HEK293 (cell line): ENCODE results near the gene HOXA3.

Experiments
- CTCF ChIA-PET: fragments of 350-600 bp; formaldehyde crosslinking; extraction: SDS; loops from one replicate; lab custom pipeline; 2021; ENCODE audit warnings: antibody characterized with exemption; lab: Yijun Ruan, JAX
- POLR2A ChIA-PET: fragments of 300-600 bp; formaldehyde crosslinking; extraction: SDS; loops from one replicate; lab custom pipeline; 2020; ENCODE audit warnings: antibody characterized with exemption, inconsistent platforms; lab: Yijun Ruan, JAX
- H3K27ac ChIP-seq: fragments of 200-500 bp; sonication (Bioruptor generic); 2 replicates; pipeline ENCODE4 v1.5.1; 2014; ENCODE audit warnings: low read depth, low read length, control low read depth, inconsistent platforms; ENCODE audit errors: extremely low read depth
- H3K36me3 ChIP-seq, 2 experiments: fragments of 200-500 bp in 1 of 2; sonication (Bioruptor generic) in 1 of 2; 1 replicate in 1 of 2; 2 replicates in 1 of 2; pipeline ENCODE4 v1.5.1; 2014 to 2017; ENCODE audit warnings: inconsistent platforms in 2 of 2, low read length in 2 of 2; ENCODE audit not compliant: control insufficient read depth in 2 of 2, insufficient read depth in 1 of 2
- H3K4me1 ChIP-seq: fragments of 200-500 bp; sonication (Bioruptor generic); 2 replicates; pipeline ENCODE4 v1.5.1; 2014; ENCODE audit warnings: mild to moderate bottlenecking, low read length, inconsistent platforms; ENCODE audit not compliant: control insufficient read depth, insufficient read depth
- H3K4me3 ChIP-seq: 2 replicates; pipeline ENCODE4 v1.5.1; 2011; ENCODE audit warnings: low read depth, mild to moderate bottlenecking, control low read depth, low read length, moderate library complexity
- H3K9me3 ChIP-seq: fragments of 200-500 bp; sonication (Bioruptor generic); 2 replicates; pipeline ENCODE4 v1.5.1; 2014; ENCODE audit warnings: low read depth, low read length, inconsistent platforms; ENCODE audit not compliant: control insufficient read depth, insufficient read depth
- INSM2 ChIP-seq: fragments of 450-650 bp; formaldehyde crosslinking; IDR thresholded peaks from 2 replicates; pipeline ENCODE4 v1.5.1; 2016; ENCODE audit warnings: missing biosample characterization, missing genetic modification characterization
- MYNN ChIP-seq: fragments of 450-650 bp; formaldehyde crosslinking; IDR thresholded peaks from 2 replicates; pipeline ENCODE4 v1.5.1; 2016; ENCODE audit warnings: missing biosample characterization, missing genetic modification characterization, borderline replicate concordance
- PRDM4 ChIP-seq: fragments of 450-650 bp; formaldehyde crosslinking; IDR thresholded peaks from 2 replicates; pipeline ENCODE4 v1.5.1; 2017; ENCODE audit warnings: missing biosample characterization, missing genetic modification characterization
- PRDM6 ChIP-seq: fragments of 450-650 bp; formaldehyde crosslinking; IDR thresholded peaks from 2 replicates; pipeline ENCODE4 v1.5.1; 2017; ENCODE audit warnings: missing biosample characterization, missing genetic modification characterization
- WT1 ChIP-seq: fragments of 450-650 bp; formaldehyde crosslinking; IDR thresholded peaks from 2 replicates; pipeline ENCODE4 v1.5.1; 2016; ENCODE audit warnings: missing biosample characterization, missing genetic modification characterization
- ZBTB26 ChIP-seq: fragments of 450-650 bp; formaldehyde crosslinking; optimal IDR thresholded peaks from 2 replicates; pipeline ENCODE3; 2016; ENCODE audit warnings: missing biosample characterization, mild to moderate bottlenecking, missing genetic modification characterization
- ZFHX2 ChIP-seq: fragments of 450-650 bp; formaldehyde crosslinking; conservative IDR thresholded peaks from 2 replicates; pipeline ENCODE4 v1.5.1; 2016; ENCODE audit warnings: missing biosample characterization, missing genetic modification characterization
- ZNF133 ChIP-seq: fragments of 450-650 bp; formaldehyde crosslinking; IDR thresholded peaks from 2 replicates; pipeline ENCODE4 v1.5.1; 2016; ENCODE audit warnings: missing biosample characterization, missing genetic modification characterization
- ZNF157 ChIP-seq: fragments of 450-650 bp; formaldehyde crosslinking; IDR thresholded peaks from 2 replicates; pipeline ENCODE4 v1.5.1; 2016; ENCODE audit warnings: missing biosample characterization, missing genetic modification characterization
- ZNF223 ChIP-seq: fragments of 450-650 bp; formaldehyde crosslinking; IDR thresholded peaks from 2 replicates; pipeline ENCODE4 v1.5.1; 2016; ENCODE audit warnings: missing biosample characterization, missing genetic modification characterization
- ZNF24 ChIP-seq: fragments of 450-650 bp; formaldehyde crosslinking; IDR thresholded peaks from 2 replicates; pipeline ENCODE4 v1.5.1; 2016; ENCODE audit warnings: missing biosample characterization, missing genetic modification characterization
- ZNF26 ChIP-seq: fragments of 450-650 bp; formaldehyde crosslinking; IDR thresholded peaks from 2 replicates; pipeline ENCODE4 v1.5.1; 2016; ENCODE audit warnings: missing biosample characterization, missing genetic modification characterization
- ZNF335 ChIP-seq: fragments of 450-650 bp; formaldehyde crosslinking; conservative IDR thresholded peaks from 2 replicates; pipeline ENCODE4 v1.5.1; 2016; ENCODE audit warnings: missing biosample characterization, missing genetic modification characterization
- ZNF37A ChIP-seq: fragments of 450-650 bp; IDR thresholded peaks from 2 replicates; pipeline ENCODE4 v1.5.1; 2018; ENCODE audit warnings: missing biosample characterization, missing genetic modification characterization
- ZNF398 ChIP-seq: fragments of 450-650 bp; formaldehyde crosslinking; IDR thresholded peaks from 2 replicates; pipeline ENCODE4 v1.5.1; 2017; ENCODE audit warnings: missing biosample characterization, missing genetic modification characterization
- ZNF521 ChIP-seq: fragments of 450-650 bp; formaldehyde crosslinking; IDR thresholded peaks from 2 replicates; pipeline ENCODE4 v1.5.1; 2017; ENCODE audit warnings: missing biosample characterization, mild to moderate bottlenecking, missing genetic modification characterization
- ZNF558 ChIP-seq: fragments of 450-650 bp; formaldehyde crosslinking; IDR thresholded peaks from 2 replicates; pipeline ENCODE4 v1.5.1; 2016; ENCODE audit warnings: missing biosample characterization, missing genetic modification characterization
- ZNF596 ChIP-seq: fragments of 450-650 bp; IDR thresholded peaks from 2 replicates; pipeline ENCODE4 v1.5.0; 2018; ENCODE audit warnings: missing biosample characterization, mild to moderate bottlenecking, missing genetic modification characterization, moderate library complexity
- ZNF610 ChIP-seq: fragments of 450-650 bp; formaldehyde crosslinking; IDR thresholded peaks from 2 replicates; pipeline ENCODE4 v1.5.1; 2016; ENCODE audit warnings: missing biosample characterization, missing genetic modification characterization, borderline replicate concordance
- ZNF692 ChIP-seq: fragments of 450-650 bp; formaldehyde crosslinking; IDR thresholded peaks from 2 replicates; pipeline ENCODE4 v1.5.1; 2016; ENCODE audit warnings: missing biosample characterization, missing genetic modification characterization

HOXA3 gene

GRCh38 chr7:27140126-27140857 lies 12.1 kb downstream of the HOXA3 start (continued):
- TF ChIP-seq PRDM6, result peak; percentile 99
- 0 out of 2 replicates have a peak, but pooled peaks have one; percentile 24 for TF ChIP-seq ZNF610 (tag by site-specific recombination)
- TF ChIP-seq ZNF26 (tag by site-specific recombination), result no peak
- TF ChIP-seq ZNF398 (tag by site-specific recombination), result no peak
- peak; percentile 54; the same call in 1 of the 2 replicates for TF ChIP-seq ZNF692 (tag by site-specific recombination)
- TF ChIP-seq PRDM4 (tag by site-specific recombination), result peak; percentile 87
- TF ChIP-seq INSM2, result peak; percentile 41; the same call in 1 of the 2 replicates
- TF ChIP-seq ZNF133 (tag by site-specific recombination), result no peak
- peak; percentile 97 for TF ChIP-seq WT1 (tag by site-specific recombination)

GRCh38 chr7:27139334-27140125 lies 12.9 kb downstream of the HOXA3 start:
- Histone ChIP-seq H3K4me1 (peaks cover 38% of the 10 kb centered on the region), H3K9me3 (no peaks in the 10 kb centered on the region), H3K27ac (peak overlapping the region; percentile 98), H3K4me3 (no peak overlapping the region), H3K36me3 (peaks cover 0 to 40% of the 10 kb centered on the region in 2 experiments; a peak in 1 of 3 replicates)
- POLR2A ChIA-PET, result interaction anchor here (0.6 to 1.3 kb wide), 2 partner anchors 19 to 21 kb away, joined by 3 read pairs; no protein-coding TSS in a partner anchor
- CTCF ChIA-PET, result interaction anchor here (1.2 to 2.5 kb wide), 3 partner anchors 9 to 289 kb away, joined by 3 to 12 read pairs (median 4); no protein-coding TSS in a partner anchor
- TF ChIP-seq ZFHX2 (tag by site-specific recombination) (no peak), ZNF521 (tag by site-specific recombination) (no peak), ZBTB26 (tag by site-specific recombination) (peak; percentile 48), MYNN (tag by site-specific recombination) (no peak), ZNF24 (no peak), ZNF223 (tag by site-specific recombination) (no peak), ZNF335 (tag by site-specific recombination) (peak; percentile 15; the same call in 1 of the 2 replicates), ZNF37A (tag by site-specific recombination) (no peak), ZNF596 (tag by site-specific recombination) (peak; percentile 98), ZNF558 (tag by site-specific recombination) (no peak), ZNF157 (tag by site-specific recombination) (no peak)
